ENCODE data around the gene TAF6.
A peak's percentile ranks its signal among the peaks of the same experiment; 100 is the strongest.

The TAF6 gene

GRCh38 chr7:100091411-100092181, 27.6 kb downstream of the TAF6 start:
- DNase-seq: no peak

- no peak for DNase-seq
Observed at GRCh38 chr7:100090527-100091410, 28.4 kb downstream of the TAF6 start.

GRCh38 chr7:100089458-100090196, 29.5 kb downstream of the TAF6 start:
- no peak for DNase-seq

- DNase-seq: peak; percentile 89
Observed at GRCh38 chr7:100088621-100089457, 30.3 kb downstream of the TAF6 start, which contains the start of gene COPS6. TSS of gene COPS6 (plus strand) at chr7:100088969. CDS start at chr7:100088991, 22 bp downstream.

- no peak for DNase-seq
Observed at GRCh38 chr7:100088095-100088620, 31.0 kb downstream of the TAF6 start.

- DNase-seq: no peak
Observed at GRCh38 chr7:100087055-100087750, 32.0 kb downstream of the TAF6 start.

GRCh38 chr7:100085515-100085914, 33.6 kb downstream of the TAF6 start:
- no peak for DNase-seq

GRCh38 chr7:100082978-100083377, 36.2 kb downstream of the TAF6 start:
- no peak for DNase-seq

- peak; percentile 99 for DNase-seq
Observed at GRCh38 chr7:100081535-100082102, 37.5 kb downstream of the TAF6 start, which contains the start of gene ZNF3. TSS of gene ZNF3 (minus strand) at chr7:100081723. CDS start at chr7:100077357, 4,366 bp downstream.

- DNase-seq: no peak
Observed at GRCh38 chr7:100080907-100081534, 38.1 kb downstream of the TAF6 start.

GRCh38 chr7:100079024-100079560, 40.1 kb downstream of the TAF6 start:
- no peak for DNase-seq

- DNase-seq: no peak
Observed at GRCh38 chr7:100077205-100077604, 42.0 kb downstream of the TAF6 start.

GRCh38 chr7:100075418-100075817, 43.7 kb downstream of the TAF6 start:
- DNase-seq: no peak

GRCh38 chr7:100074841-100075240, 44.3 kb downstream of the TAF6 start:
- no peak for DNase-seq

GRCh38 chr7:100072462-100072861, 46.7 kb downstream of the TAF6 start:
- no peak for DNase-seq

GRCh38 chr7:100071018-100071723, 48.0 kb downstream of the TAF6 start:
- DNase-seq: no peak

- DNase-seq: no peak
Observed at GRCh38 chr7:100069991-100070390, 49.2 kb downstream of the TAF6 start.

GRCh38 chr7:100066953-100067352, 52.2 kb downstream of the TAF6 start:
- no peak for DNase-seq

- DNase-seq: no peak
Observed at GRCh38 chr7:100065452-100066186, 53.5 kb downstream of the TAF6 start.
